CD4-positive, alpha-beta T cell (primary cell): ENCODE data around the gene ATPAF1. TPM values are rescaled to one million over a fixed set of nuclear protein-coding genes. Genes with fewer than 3 reads are reported as not detected.

Experiments
- ATAC-seq: fragments of 200-7000 bp; cut with Tn5 transposase; one replicate; pipeline ENCODE4 v1.10.0; 2022; ENCODE audit warnings: mild to moderate bottlenecking; ENCODE audit not compliant: poor library complexity
- CTCF ChIA-PET: fragments of 350-600 bp; sonication (Branson Sonifier 250); formaldehyde crosslinking; loops from one replicate; lab custom pipeline; 2021; ENCODE audit warnings: antibody characterized with exemption, inconsistent platforms; lab: Charles Lee
- POLR2A ChIA-PET: fragments of 350-600 bp; sonication (Branson Sonifier 250); formaldehyde crosslinking; loops from one replicate; lab custom pipeline; 2021; ENCODE audit warnings: antibody characterized with exemption, inconsistent platforms; lab: Charles Lee
- DNase-seq, 14 experiments: peaks; one replicate each; pipeline ENCODE4 v3.0.0-alpha.2; 2013 to 2020; ENCODE audit warnings: mixed read lengths in 2 of 14
- H3K27ac ChIP-seq, 2 donors: one replicate each; pipeline versions ENCODE4 v1.5.1 to v1.7.0; 2013; ENCODE audit warnings: low read length in 2 of 2, low read depth in 1 of 2, mild to moderate bottlenecking in 1 of 2
- H3K27me3 ChIP-seq, 2 experiments: 1 replicate in 1 of 2; 2 replicates in 1 of 2; pipeline versions ENCODE4 v1.6.1 to v1.7.0; 2013; ENCODE audit warnings: low read length in 2 of 2, control low read depth in 1 of 2, mild to moderate bottlenecking in 1 of 2, moderate library complexity in 1 of 2; ENCODE audit not compliant: insufficient read depth in 2 of 2, control insufficient read depth in 1 of 2
- H3K36me3 ChIP-seq: one replicate; pipeline ENCODE4 v1.6.1; 2013; ENCODE audit warnings: low read length, control low read depth; ENCODE audit not compliant: insufficient read depth
- H3K4me1 ChIP-seq: one replicate; pipeline ENCODE4 v1.6.1; 2013; ENCODE audit warnings: low read length, control low read depth; ENCODE audit not compliant: insufficient read depth
- H3K4me3 ChIP-seq: one replicate; pipeline ENCODE4 v1.5.1; 2013; ENCODE audit warnings: mild to moderate bottlenecking, low read length, moderate library complexity
- H3K9me3 ChIP-seq, 2 experiments: 1 replicate in 1 of 2; 2 replicates in 1 of 2; pipeline versions ENCODE4 v1.6.1 to v1.7.0; 2013; ENCODE audit warnings: low read length in 2 of 2, mild to moderate bottlenecking in 2 of 2, control low read depth in 1 of 2, moderate library complexity in 1 of 2; ENCODE audit not compliant: control insufficient read depth in 1 of 2, insufficient read depth in 1 of 2
- H3K27ac Mint-ChIP-seq: one replicate; pipeline ENCODE4 v1.8.0; 2020; ENCODE audit warnings: mixed read lengths
- H3K27me3 Mint-ChIP-seq: one replicate; pipeline ENCODE4 v1.8.0; 2021; ENCODE audit warnings: mixed read lengths
- H3K36me3 Mint-ChIP-seq: one replicate; pipeline ENCODE4 v1.8.0; 2021; ENCODE audit warnings: low read depth, mixed read lengths
- H3K4me1 Mint-ChIP-seq: one replicate; pipeline ENCODE4 v1.8.0; 2021; ENCODE audit warnings: low read depth, mixed read lengths
- H3K4me3 Mint-ChIP-seq: one replicate; pipeline ENCODE4 v1.8.0; 2020; ENCODE audit warnings: mild to moderate bottlenecking, mixed read lengths
- H3K9me3 Mint-ChIP-seq: one replicate; pipeline ENCODE4 v1.8.0; 2020; ENCODE audit warnings: mixed read lengths
- CTCF ChIP-seq: fragments of 200-600 bp; IDR thresholded peaks from one replicate; pipeline ENCODE4 v1.8.0; 2022; ENCODE audit warnings: antibody characterized with exemption, mild to moderate bottlenecking
- intact Hi-C, 2 experiments: fragments of 100-400 bp; cut with DNase I in 1 of 2; cut with micrococcal nuclease in 1 of 2; formaldehyde crosslinking; loops; one replicate each; pipeline versions ENCODE4 v1.15.1 to v1.9.0; 2023 to 2025; cut with DNase I, micrococcal nuclease
- total RNA-seq, 174 experiments: library from RNA in 2 of 174; stranded (reverse) in 2 of 174; gene quantifications; one replicate each; pipeline ENCODE4 v1.2.3 and lab custom pipeline; 2021 to 2026

Gene ATPAF1
- total RNA-seq, 2 experiments from 2014 or later = 10.1 to 12.4 TPM

GRCh38 chr1:46607345-46608130 lies 60.6 kb downstream of the ATPAF1 start:
- no peak for TF ChIP-seq CTCF
- H3K4me3 Mint-ChIP-seq = peak overlapping the region; percentile 42
- no peak for ATAC-seq
- intact Hi-C loops = loop anchor here in 1 of 2 experiments (2.0 to 10.0 kb wide), 3 partner anchors 73 to 727 kb away; partner anchors contain the start of gene CMPK1
- no peaks in the 10 kb centered on the region for H3K9me3 Mint-ChIP-seq
- Histone ChIP-seq H3K9me3 (no peaks in the 10 kb centered on the region), H3K4me3 (no peak overlapping the region), H3K27ac (no peak overlapping the region), H3K4me1 (peaks cover 52% of the 10 kb centered on the region), H3K36me3 (peaks cover 42% of the 10 kb centered on the region), H3K27me3 (no peaks in the 10 kb centered on the region)
- POLR2A ChIA-PET = interaction anchor here (6.2 kb wide), 1 partner anchor 9 kb away, joined by 163 read pairs; the partner anchor contains the start of gene MOB3C
- CTCF ChIA-PET = interaction anchor here (0.7 kb wide), 1 partner anchor 38 kb away, joined by 3 read pairs; no protein-coding TSS in a partner anchor
- peaks cover 47% of the 10 kb centered on the region for H3K36me3 Mint-ChIP-seq
- no peaks in the 10 kb centered on the region for H3K27me3 Mint-ChIP-seq
- H3K27ac Mint-ChIP-seq = no peak overlapping the region
- DNase-seq = no peak
- peaks cover 60% of the 10 kb centered on the region for H3K4me1 Mint-ChIP-seq

GRCh38 chr1:46606255-46606965 lies 61.8 kb downstream of the ATPAF1 start:
- intact Hi-C loops = loop anchor here in 1 of 2 experiments (10.0 kb wide), 2 partner anchors 72 to 728 kb away; partner anchors contain the start of gene CMPK1

More at GRCh38 chr1:46606255-46606965, 61.8 kb downstream of the ATPAF1 start:
- Mint-ChIP-seq H3K4me1 (peaks cover 64% of the 10 kb centered on the region), H3K36me3 (peaks cover 44% of the 10 kb centered on the region), H3K27ac (peak overlapping the region; percentile 31), H3K4me3 (peak overlapping the region; percentile 67), H3K27me3 (no peaks in the 10 kb centered on the region), H3K9me3 (no peaks in the 10 kb centered on the region)
- ChIA-PET POLR2A (interaction anchor here (6.2 kb wide), 1 partner anchor 10 kb away, joined by 163 read pairs; the partner anchor contains the start of gene MOB3C), CTCF (interaction anchor here (3.6 kb wide), 1 partner anchor 11 kb away, joined by 20 read pairs; the partner anchor contains the start of gene MOB3C)
- H3K4me3 ChIP-seq = no peak overlapping the region
- no peak for TF ChIP-seq CTCF
- H3K9me3 ChIP-seq = no peaks in the 10 kb centered on the region
- ATAC-seq (no peak), DNase-seq (no peak)
- no peaks in the 10 kb centered on the region for H3K27me3 ChIP-seq
- peaks cover 32% of the 10 kb centered on the region for H3K36me3 ChIP-seq
- peaks cover 43% of the 10 kb centered on the region for H3K4me1 ChIP-seq
- no peak overlapping the region for H3K27ac ChIP-seq
